HepG2 (cell line): ENCODE results near the gene CTRB2. TPM values are rescaled to one million over a fixed set of nuclear protein-coding genes. Genes with fewer than 3 reads are reported as not detected.

Experiments
- BRF2 ChIP-seq: sonication (generic); formaldehyde crosslinking; IDR thresholded peaks from 2 replicates; pipeline ENCODE4 v1.8.1; 2022; ENCODE audit warnings: mild to moderate bottlenecking, missing genetic modification reagents
- ELK4 ChIP-seq: sonication (generic); formaldehyde crosslinking; IDR thresholded peaks from 2 replicates; pipeline ENCODE4 v1.9.0; 2021; ENCODE audit warnings: missing genetic modification reagents, borderline replicate concordance
- EP300 ChIP-seq, 3 experiments: sonication (generic) in 1 of 3; formaldehyde crosslinking in 1 of 3; IDR thresholded peaks; 2 replicates each; pipeline versions ENCODE4 v1.5.1 to v1.6.1; 2011 to 2020; ENCODE audit warnings: low read depth in 2 of 3, low read length in 2 of 3, borderline replicate concordance in 1 of 3, improper control_type of control experiment in 1 of 3, mild to moderate bottlenecking in 1 of 3, missing genetic modification reagents in 1 of 3, moderate library complexity in 1 of 3
- FOXP4 ChIP-seq: sonication (generic); formaldehyde crosslinking; IDR thresholded peaks from 2 replicates; pipeline ENCODE4 v1.4.0; 2020; ENCODE audit warnings: missing genetic modification reagents
- HNF4A ChIP-seq: sonication (generic); formaldehyde crosslinking; IDR thresholded peaks from 2 replicates; pipeline ENCODE4 v1.4.0; 2020; ENCODE audit warnings: missing genetic modification reagents
- MLXIP ChIP-seq: sonication (generic); formaldehyde crosslinking; IDR thresholded peaks from 2 replicates; pipeline ENCODE4 v1.9.0; 2021; ENCODE audit warnings: missing genetic modification reagents, borderline replicate concordance
- RARA ChIP-seq: IDR thresholded peaks from 2 replicates; pipeline ENCODE4 v1.6.1; 2016; ENCODE audit warnings: missing genetic modification reagents, missing compliant biosample characterization
- RORA ChIP-seq: sonication (generic); formaldehyde crosslinking; IDR thresholded peaks from 2 replicates; pipeline ENCODE4 v1.5.0; 2020; ENCODE audit warnings: mild to moderate bottlenecking, missing genetic modification reagents, moderate library complexity
- TRAFD1 ChIP-seq: sonication (generic); formaldehyde crosslinking; IDR thresholded peaks from 2 replicates; pipeline ENCODE4 v1.5.1; 2020; ENCODE audit warnings: missing genetic modification reagents, mild to moderate bottlenecking, borderline replicate concordance
- ZNF331 ChIP-seq: sonication (generic); formaldehyde crosslinking; IDR thresholded peaks from 2 replicates; pipeline ENCODE4 v1.4.0; 2020; ENCODE audit warnings: missing genetic modification reagents
- ZNF570 ChIP-seq: sonication (generic); formaldehyde crosslinking; IDR thresholded peaks from 2 replicates; pipeline ENCODE4 v1.4.0; 2020; ENCODE audit warnings: mild to moderate bottlenecking, missing genetic modification reagents, borderline replicate concordance
- ZNF576 ChIP-seq: sonication (generic); formaldehyde crosslinking; IDR thresholded peaks from 2 replicates; pipeline ENCODE4 v1.4.0; 2020; ENCODE audit warnings: mild to moderate bottlenecking, missing genetic modification reagents
- ZNF687 ChIP-seq: sonication (generic); formaldehyde crosslinking; IDR thresholded peaks from 2 replicates; pipeline ENCODE4 v1.5.1; 2020; ENCODE audit warnings: mild to moderate bottlenecking, missing genetic modification reagents, moderate library complexity
- ZNF792 ChIP-seq: IDR thresholded peaks from 2 replicates; pipeline ENCODE4 v1.6.1; 2016
- polyA plus RNA-seq, 8 experiments: library from polyadenylated mRNA; depleted of rRNA in 3 of 8; stranded (reverse) in 7 of 8; unstranded in 1 of 8; fragments of >200 nt; fragmentation: Illumina TruSeq in 4 of 8; extraction: Trizol in 4 of 8; gene quantifications; 2 replicates each; pipeline versions ENCODE4 v1.2.1 to v1.2.3, GENCODE V29; 2011 to 2016; ENCODE audit warnings: low read depth in 4 of 8, missing spikeins in 1 of 8, mixed read lengths in 1 of 8; ENCODE audit not compliant: insufficient read depth in 1 of 8
- total RNA-seq, 5 experiments: library from RNA; depleted of rRNA; stranded (reverse); fragments of >200 nt; fragmentation: Illumina TruSeq; extraction: Trizol; gene quantifications; 2 replicates each; pipeline ENCODE4 v1.2.3, GENCODE V29; 2016; ENCODE audit warnings: low read depth in 1 of 5

Gene CTRB2
- total and polyA plus RNA-seq, 2 of the 13 experiments (the other 11 are each of a cell fraction or from before 2014, with no cell fraction given): 0.13 TPM; not detected in 1

- TF ChIP-seq ZNF687: peak; percentile 92
- peak; percentile 21; the same call in 1 of the 2 replicates for TF ChIP-seq BRF2
- TF ChIP-seq FOXP4 (CRISPR knock-in tag): no peak
- 0 out of 4 replicates have a peak, but pooled peaks of 1 of the 2 experiments have one; percentile 12 for TF ChIP-seq EP300 (IDR thresholded peaks at IDR 0.05; ENCODE audit: low read depth in 2 of 2, low read length in 2 of 2)
- TF ChIP-seq EP300 (CRISPR knock-in tag; IDR thresholded peaks at IDR 0.05; ENCODE audit: borderline replicate concordance): no peak
- TF ChIP-seq MLXIP (CRISPR knock-in tag): no peak
- no peak for TF ChIP-seq HNF4A
- no peak for TF ChIP-seq RARA (CRISPR knock-in tag)
- TF ChIP-seq TRAFD1 (CRISPR knock-in tag): no peak
- no peak for TF ChIP-seq RORA
- no peak for TF ChIP-seq ELK4 (CRISPR knock-in tag)
- no peak for TF ChIP-seq ZNF570
- TF ChIP-seq ZNF331 (CRISPR knock-in tag): no peak
- TF ChIP-seq ZNF792 (CRISPR knock-in tag): no peak; the same call in none of the 2 replicates
- TF ChIP-seq ZNF576 (CRISPR knock-in tag): no peak
These were observed 43.9 kb upstream of the CTRB2 start (continued) for GRCh38 chr16:75250809-75251279.
